NK-92 (cell line): Measurements from ENCODE around the gene KCNIP3.
"Not testable (repeated sequence)": the region's sequence is repeated elsewhere in the genome, so short reads cannot be mapped to it uniquely, and the experiment has no call there.

ENCODE experiments used
- DNase-seq: peaks from one replicate; lab custom pipeline; 2025; ENCODE audit not compliant: unreplicated experiment; lab: John Stamatoyannopoulos, UW

KCNIP3 gene

GRCh38 chr2:95402370-95403203 is 105.4 kb downstream of the KCNIP3 start, which contains the start of gene FAHD2A:
Gene FAHD2A, plus strand, starts transcription at chr2:95402708. Its CDS starts 2,851 bp downstream, at chr2:95405559.
- peak; percentile 38 for DNase-seq

DNA sequence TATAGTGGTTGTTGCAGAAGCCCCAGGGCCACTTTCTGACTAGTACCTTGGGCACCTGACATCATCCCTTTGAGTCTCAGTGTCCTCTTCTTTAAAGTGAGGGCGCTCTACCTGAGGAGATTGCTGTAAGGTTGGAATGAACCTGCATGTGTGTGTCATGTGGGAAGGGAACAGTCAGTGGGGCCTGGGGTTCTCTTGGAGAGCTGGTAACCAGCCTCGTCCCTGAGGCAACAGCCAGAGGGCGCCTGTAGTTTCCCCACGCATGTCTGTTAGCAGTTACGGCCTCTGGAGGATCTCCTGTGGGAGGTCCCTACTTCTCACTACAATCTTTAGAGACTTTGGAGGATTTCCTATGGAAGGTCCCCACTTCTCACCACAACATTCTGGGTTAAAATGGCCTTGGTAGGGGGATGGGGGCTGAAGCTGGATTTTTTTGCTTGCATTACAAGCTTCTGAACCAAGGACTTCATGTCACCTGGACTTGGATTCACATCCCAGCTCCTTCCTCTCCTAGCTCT is 106.1 kb downstream of the KCNIP3 start:
- DNase-seq = not testable (repeated sequence)

- DNase-seq = not testable (repeated sequence)
Observed at GRCh38 chr2:95403824-95404223, 106.7 kb downstream of the KCNIP3 start.

- DNase-seq = not testable (repeated sequence)
Observed at GRCh38 chr2:95404676-95405075, 107.5 kb downstream of the KCNIP3 start.

DNA sequence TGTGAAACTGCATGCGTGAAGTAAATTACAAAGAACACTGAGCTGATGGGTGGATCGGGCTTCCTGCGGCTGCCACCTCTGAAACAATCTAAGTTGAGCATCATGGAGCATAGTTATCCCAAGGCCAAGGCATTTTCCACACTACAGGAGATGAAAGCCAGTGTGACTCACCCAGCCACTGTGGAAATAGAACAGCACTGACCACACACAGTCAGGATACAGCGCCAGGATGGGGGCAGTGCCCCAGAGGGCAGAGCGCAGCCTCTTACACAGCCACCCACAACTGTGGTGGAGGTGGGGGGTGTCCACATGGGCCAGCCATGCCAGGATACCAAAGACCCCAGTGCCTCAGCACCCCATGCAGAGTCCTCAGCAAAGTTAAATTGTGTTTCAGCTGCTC is 114.1 kb downstream of the KCNIP3 start:
- not testable (repeated sequence) for DNase-seq

DNA sequence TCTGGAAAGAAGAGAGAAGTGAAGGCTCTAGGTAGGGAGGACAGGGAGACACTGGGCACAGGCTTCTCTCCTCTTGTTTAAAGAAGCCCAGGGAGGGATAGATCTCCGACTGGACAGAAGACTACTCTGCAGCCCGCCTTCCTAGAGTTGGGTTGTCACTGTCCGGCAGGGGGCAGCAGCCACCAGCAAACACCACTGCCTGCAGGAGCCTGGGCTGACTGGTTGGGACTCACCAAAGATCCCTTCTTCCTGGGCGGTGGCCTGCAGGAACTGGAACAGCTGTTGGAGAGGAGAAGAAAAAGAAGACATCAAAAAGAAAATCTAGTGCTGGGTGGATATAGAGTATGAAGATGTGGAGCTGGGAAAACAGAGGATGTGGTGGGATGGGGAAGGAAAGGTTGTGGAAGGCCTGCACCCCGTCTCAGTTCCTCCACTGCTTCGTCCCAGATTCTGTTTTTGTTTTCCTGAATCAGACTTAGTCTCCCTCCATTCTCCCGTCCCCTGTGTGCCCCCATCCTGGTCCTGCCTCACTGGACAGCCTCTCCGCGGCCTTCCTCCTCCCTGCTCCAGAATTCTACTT is 117.0 kb downstream of the KCNIP3 start:
- DNase-seq = not testable (repeated sequence)

DNA sequence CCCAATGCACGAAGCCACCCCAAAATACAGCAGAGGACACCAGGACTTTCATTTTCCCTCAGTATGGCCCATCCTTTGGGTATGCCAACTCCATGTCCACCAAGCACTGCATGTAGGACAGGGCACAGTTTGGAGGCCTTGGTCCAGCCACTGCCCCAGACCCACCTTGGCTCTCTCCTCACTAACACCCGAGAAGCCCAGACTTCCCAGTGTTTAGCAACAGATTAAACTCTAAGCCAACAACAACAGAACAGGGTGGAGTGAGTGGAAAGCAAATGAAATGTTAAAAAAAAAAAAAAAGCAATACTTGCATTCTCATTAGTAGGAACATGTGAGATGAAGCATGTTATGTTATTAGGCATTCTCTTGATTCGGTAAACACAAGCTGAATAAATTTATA is 118.0 kb downstream of the KCNIP3 start:
- DNase-seq = not testable (repeated sequence)

- DNase-seq = not testable (repeated sequence)
Observed at GRCh38 chr2:95415561-95415960, 118.4 kb downstream of the KCNIP3 start.

DNA sequence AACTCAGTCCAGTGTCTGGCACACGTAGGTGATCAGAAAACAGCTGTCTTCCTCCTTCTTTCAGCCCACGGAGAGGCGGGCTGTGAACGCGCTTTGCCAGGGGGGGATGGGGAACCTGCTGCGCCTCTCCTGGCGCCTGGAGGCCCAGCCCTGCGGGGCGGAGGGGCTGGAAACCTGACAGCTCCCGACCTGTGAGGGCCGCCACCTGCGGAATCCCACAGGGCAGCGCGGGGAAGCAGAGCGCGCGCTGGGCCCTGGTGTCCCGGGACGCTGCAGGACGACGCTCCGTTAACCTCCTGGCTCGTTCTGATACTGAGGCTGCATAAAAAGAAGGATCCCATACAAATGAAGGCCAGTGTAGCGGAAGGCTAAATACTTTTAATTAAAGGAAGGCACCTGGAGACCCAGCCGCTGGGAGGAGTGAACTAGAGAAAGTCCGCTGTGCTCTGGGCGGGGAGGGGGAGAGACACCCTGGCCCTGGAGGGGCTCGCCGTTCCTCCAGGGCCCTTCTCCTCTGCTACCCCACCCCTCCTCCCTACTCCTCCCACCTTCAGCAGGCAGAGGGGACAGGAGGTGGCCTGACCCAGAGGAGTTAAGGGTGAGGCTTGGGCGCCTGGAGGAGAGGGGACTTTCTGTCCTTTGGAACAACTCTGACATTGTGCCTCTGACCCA is 130.2 kb downstream of the KCNIP3 start:
- DNase-seq = not testable (repeated sequence)

- DNase-seq = not testable (repeated sequence)
Observed at GRCh38 chr2:95429748-95430467, 132.8 kb downstream of the KCNIP3 start.

DNA sequence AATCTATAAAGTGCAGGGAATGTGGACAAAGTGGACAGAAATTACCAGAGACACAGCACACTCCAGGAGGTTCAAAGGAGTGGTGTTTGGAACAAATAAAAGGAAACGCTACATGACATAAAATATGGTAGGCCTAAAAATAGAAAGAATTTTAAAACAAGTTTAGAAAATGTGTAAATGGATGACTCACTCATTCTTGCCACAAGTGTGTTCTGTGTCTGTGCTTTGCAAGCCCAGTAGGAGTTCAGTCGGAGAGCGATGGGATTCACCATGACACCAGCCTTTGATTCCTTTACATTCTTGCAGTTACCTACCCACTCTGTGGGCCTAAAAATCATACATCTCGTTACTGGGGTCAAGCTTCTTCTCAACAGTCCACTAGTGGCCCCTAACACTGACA is 136.2 kb downstream of the KCNIP3 start:
- not testable (repeated sequence) for DNase-seq

DNA sequence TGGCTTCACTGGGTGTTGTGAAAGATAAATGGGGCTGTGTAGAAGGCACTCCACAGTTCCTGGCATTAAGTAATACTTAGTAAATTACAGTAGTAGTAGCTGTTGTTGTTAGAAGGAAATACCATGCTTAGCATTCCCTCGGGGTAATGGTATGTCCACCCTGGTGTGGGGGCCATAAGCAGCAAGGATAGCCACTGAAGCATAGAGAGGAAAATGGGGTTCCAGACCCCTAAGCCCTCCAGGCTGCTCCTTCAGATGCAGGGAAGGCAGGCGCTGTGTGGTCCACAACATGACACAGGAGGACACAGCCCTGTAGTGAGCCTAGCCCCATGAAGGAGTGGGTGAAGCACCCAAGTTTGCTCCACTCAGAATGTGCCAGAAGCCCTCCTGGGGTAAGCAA is 136.8 kb downstream of the KCNIP3 start:
- not testable (repeated sequence) for DNase-seq

DNA sequence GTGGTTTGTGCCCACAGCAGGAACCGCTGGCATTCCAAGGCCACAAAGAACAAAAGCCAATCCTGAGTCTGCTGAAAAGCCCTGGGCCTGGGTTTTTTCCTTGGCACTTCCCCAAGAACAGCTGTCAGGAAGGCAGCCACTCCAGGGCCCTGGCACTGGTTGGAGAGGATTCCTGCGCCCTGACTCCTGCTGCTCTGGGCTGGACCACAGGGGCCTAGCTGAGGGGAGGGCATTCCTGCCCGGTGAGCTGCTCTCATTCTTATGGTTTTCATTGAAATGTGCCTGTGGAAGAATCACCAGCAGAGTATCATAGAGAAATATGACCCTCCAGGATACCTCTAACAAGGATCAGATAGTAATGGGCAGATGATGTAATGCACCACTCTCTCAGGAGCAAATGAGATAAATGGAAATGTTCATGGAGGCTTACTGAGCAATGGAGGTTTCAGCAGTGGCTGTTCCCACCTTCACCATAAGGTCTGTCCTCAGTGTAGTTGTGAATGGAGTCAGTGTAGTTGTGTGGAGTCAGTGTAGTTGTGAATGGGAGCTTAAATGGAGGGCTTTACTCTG is 137.4 kb downstream of the KCNIP3 start:
- DNase-seq = not testable (repeated sequence)

DNA sequence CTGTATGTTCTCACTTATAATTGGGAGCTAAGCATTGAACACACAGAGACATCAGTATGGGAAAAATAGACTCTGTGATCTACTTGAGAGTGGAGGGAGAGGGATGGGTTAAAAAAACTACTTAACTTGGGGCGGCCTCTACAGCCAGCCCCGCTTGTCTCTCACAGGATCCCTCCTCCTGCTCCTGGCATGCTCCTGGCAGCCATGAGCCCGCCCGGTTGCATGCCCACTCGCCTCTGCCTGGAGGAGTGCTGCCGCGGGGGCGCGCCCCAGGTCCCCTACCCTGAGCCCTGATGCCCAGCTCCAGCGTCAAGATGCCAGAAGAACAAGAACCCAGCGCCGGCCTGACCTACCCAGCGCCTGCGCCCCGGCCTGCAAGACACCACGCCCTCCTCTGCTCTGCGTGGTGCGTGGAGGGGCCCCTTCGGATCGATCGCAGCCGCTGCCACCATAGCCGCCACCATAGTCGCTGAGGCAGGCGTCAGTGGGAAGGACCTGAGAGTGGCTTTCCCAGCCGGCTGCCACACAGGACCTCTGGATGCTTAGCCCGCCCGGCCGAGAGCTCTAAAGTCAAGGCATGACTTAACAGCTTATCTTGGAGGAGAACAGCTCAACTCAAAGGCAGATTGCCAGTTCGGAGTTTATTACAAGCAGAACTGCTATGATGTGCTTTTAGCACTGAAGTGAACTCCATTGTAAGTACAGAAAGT is 138.2 kb downstream of the KCNIP3 start:
- DNase-seq = not testable (repeated sequence)
